ENCODE results near the gene SH3GL3. TPM values are rescaled to one million over a fixed set of nuclear protein-coding genes. Genes with fewer than 3 reads are reported as not detected.

SH3GL3 gene
- total RNA-seq, 1 donor from 2014 or later = not detected

- Histone ChIP-seq H3K36me3 (no peaks in the 10 kb centered on the region), H3K4me3 (no peak overlapping the region), H3K27me3 (ENCODE audit: low read depth) (peaks cover 60% of the 10 kb centered on the region), H3K27ac (replicated peaks) (no peak overlapping the region), H3K4me1 (no peaks in the 10 kb centered on the region), H3K9me3 (replicated peaks) (no peaks in the 10 kb centered on the region)
- DNase-seq = no peak
- no peak for TF ChIP-seq CTCF (IDR thresholded peaks at IDR 0.05; ENCODE audit: borderline replicate concordance)
- intact Hi-C loops (cut with micrococcal nuclease) = loop anchor here (5.0 kb wide), 1 partner anchor 122 kb away; no protein-coding TSS in a partner anchor
Measured at GRCh38 chr15:83435782-83436181, 11.4 kb upstream of the SH3GL3 start.

- intact Hi-C loops (cut with micrococcal nuclease) = loop anchor here (5.0 kb wide), 1 partner anchor 121 kb away; no protein-coding TSS in a partner anchor
- no peaks in the 10 kb centered on the region for H3K4me1 ChIP-seq
- DNase-seq = no peak
- H3K36me3 ChIP-seq = no peaks in the 10 kb centered on the region
- peak; percentile 56 for TF ChIP-seq CTCF (IDR thresholded peaks at IDR 0.05; ENCODE audit: borderline replicate concordance)
- H3K4me3 ChIP-seq = no peak overlapping the region
- H3K27me3 ChIP-seq (ENCODE audit: low read depth) = peaks cover 69% of the 10 kb centered on the region
- H3K9me3 ChIP-seq (replicated peaks) = no peaks in the 10 kb centered on the region
- no peak overlapping the region for H3K27ac ChIP-seq (replicated peaks)
Measured at GRCh38 chr15:83436513-83437158, 10.5 kb upstream of the SH3GL3 start.

GRCh38 chr15:83443076-83443847, 3.9 kb upstream of the SH3GL3 start:
- peaks cover 61% of the 10 kb centered on the region for H3K27me3 ChIP-seq (ENCODE audit: low read depth)
- intact Hi-C loops (cut with micrococcal nuclease) = no loop called here
- no peak overlapping the region for H3K27ac ChIP-seq (replicated peaks)
- no peak overlapping the region for H3K4me3 ChIP-seq
- peaks cover 18% of the 10 kb centered on the region for H3K4me1 ChIP-seq
- H3K9me3 ChIP-seq (replicated peaks) = no peaks in the 10 kb centered on the region
- H3K36me3 ChIP-seq = no peaks in the 10 kb centered on the region
- no peak for TF ChIP-seq CTCF (IDR thresholded peaks at IDR 0.05; ENCODE audit: borderline replicate concordance)
- DNase-seq = no peak

GRCh38 chr15:83444936-83445335, 2.2 kb upstream of the SH3GL3 start:
- intact Hi-C loops (cut with micrococcal nuclease) = no loop called here

GRCh38 chr15:83445643-83446042, 1.5 kb upstream of the SH3GL3 start:
- no peak for TF ChIP-seq CTCF (IDR thresholded peaks at IDR 0.05; ENCODE audit: borderline replicate concordance)
- peaks cover 18% of the 10 kb centered on the region for H3K4me1 ChIP-seq
- H3K4me3 ChIP-seq = no peak overlapping the region
- DNase-seq = no peak
- no peak overlapping the region for H3K27ac ChIP-seq (replicated peaks)
- no peaks in the 10 kb centered on the region for H3K36me3 ChIP-seq
- H3K27me3 ChIP-seq (ENCODE audit: low read depth) = peaks cover 63% of the 10 kb centered on the region
- intact Hi-C loops (cut with micrococcal nuclease) = no loop called here
- H3K9me3 ChIP-seq (replicated peaks) = no peaks in the 10 kb centered on the region

More at GRCh38 chr15:83444936-83445335, 2.2 kb upstream of the SH3GL3 start:
- no peaks in the 10 kb centered on the region for H3K9me3 ChIP-seq (replicated peaks)
- H3K27me3 ChIP-seq (ENCODE audit: low read depth) = peaks cover 63% of the 10 kb centered on the region
- no peak for TF ChIP-seq CTCF (IDR thresholded peaks at IDR 0.05; ENCODE audit: borderline replicate concordance)
- no peak overlapping the region for H3K4me3 ChIP-seq
- DNase-seq = no peak
- H3K36me3 ChIP-seq = no peaks in the 10 kb centered on the region
- peaks cover 18% of the 10 kb centered on the region for H3K4me1 ChIP-seq
- H3K27ac ChIP-seq (replicated peaks) = no peak overlapping the region

Measured in left ventricle myocardium inferior (tissue), 1 donor.